Liver (tissue), 3 donors: Measurements from ENCODE around the gene XPR1.

Source experiments
- CTCF ChIP-seq: fragments of 150-350 bp; IDR thresholded peaks from 2 replicates; pipeline ENCODE4 v1.5.1; 2017; ENCODE audit warnings: improper control_type of control experiment, low read depth, low read length; ENCODE audit not compliant: missing input control
- FOXA2 ChIP-seq: IDR thresholded peaks from 2 replicates; pipeline ENCODE4 v1.6.1; 2016; ENCODE audit warnings: antibody characterized with exemption
- GABPA ChIP-seq, 2 donors: IDR thresholded peaks in 1 of 2; conservative IDR thresholded peaks in 1 of 2; 2 replicates each; pipeline ENCODE4 v1.6.1; 2016; ENCODE audit warnings: antibody characterized with exemption in 2 of 2, mild to moderate bottlenecking in 1 of 2, moderate library complexity in 1 of 2
- JUND ChIP-seq, 2 donors: IDR thresholded peaks; 2 replicates each; pipeline ENCODE4 v1.6.1; 2016; ENCODE audit warnings: antibody characterized with exemption in 2 of 2
- MAX ChIP-seq: IDR thresholded peaks from 2 replicates; pipeline ENCODE4 v1.6.1; 2016; ENCODE audit warnings: antibody characterized with exemption
- RAD21 ChIP-seq, 2 donors: IDR thresholded peaks; 2 replicates each; pipeline ENCODE4 v1.6.1; 2016; ENCODE audit warnings: antibody characterized with exemption in 2 of 2, mild to moderate bottlenecking in 2 of 2
- REST ChIP-seq: IDR thresholded peaks from 2 replicates; pipeline ENCODE4 v1.6.1; 2016; ENCODE audit warnings: antibody characterized with exemption, mild to moderate bottlenecking
- SP1 ChIP-seq: IDR thresholded peaks from 2 replicates; pipeline ENCODE4 v1.6.1; 2018; ENCODE audit warnings: antibody characterized with exemption, mild to moderate bottlenecking
- YY1 ChIP-seq: IDR thresholded peaks from 2 replicates; pipeline ENCODE4 v1.6.1; 2016; ENCODE audit warnings: antibody characterized with exemption, mild to moderate bottlenecking
- TF ChIP-seq, protein P1 (sequence below): IDR thresholded peaks from 2 replicates; pipeline ENCODE4 v1.6.1; 2016; ENCODE audit warnings: antibody characterized with exemption
- TF ChIP-seq, protein P2 (sequence below): IDR thresholded peaks from 2 replicates; pipeline ENCODE4 v1.6.1; 2016; ENCODE audit warnings: antibody characterized with exemption
- donor health status: healthy.
- donor health status: healthy.

DNA sequence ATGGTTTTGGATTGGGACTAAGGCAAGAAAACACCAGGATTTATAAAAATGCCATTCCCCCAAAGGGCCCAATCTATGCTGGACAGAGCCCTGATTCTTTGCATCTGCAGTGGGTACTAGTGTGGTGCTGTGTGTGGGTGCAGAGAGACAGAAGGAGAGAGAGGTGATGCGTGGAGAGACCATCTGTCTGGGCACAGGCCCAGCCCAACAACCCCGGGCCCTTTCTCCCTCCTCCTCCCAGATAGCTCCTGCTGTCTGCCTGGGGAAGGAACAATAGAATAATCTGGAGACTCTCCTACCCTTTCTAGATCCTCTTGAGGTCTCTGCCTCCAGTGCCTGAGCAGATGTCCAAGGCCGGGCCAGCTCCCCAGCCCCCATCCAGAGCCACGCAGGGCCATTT is 296.0 kb downstream of the XPR1 start:
- no peak for TF ChIP-seq CTCF
- TF ChIP-seq JUND (IDR thresholded peaks at IDR 0.05), result no peak
- no peak for TF ChIP-seq MAX
- TF ChIP-seq YY1, result no peak
- TF ChIP-seq SP1, result no peak
- TF ChIP-seq FOXA2, result no peak
- no peak for TF ChIP-seq REST
- TF ChIP-seq, protein P1, sequence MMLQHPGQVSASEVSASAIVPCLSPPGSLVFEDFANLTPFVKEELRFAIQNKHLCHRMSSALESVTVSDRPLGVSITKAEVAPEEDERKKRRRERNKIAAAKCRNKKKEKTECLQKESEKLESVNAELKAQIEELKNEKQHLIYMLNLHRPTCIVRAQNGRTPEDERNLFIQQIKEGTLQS, result no peak
- TF ChIP-seq GABPA (IDR thresholded peaks at IDR 0.05 in 1 of 2, conservative IDR thresholded peaks at IDR 0.05 in 1 of 2), result no peak
- no peak for TF ChIP-seq RAD21 (IDR thresholded peaks at IDR 0.05)
- TF ChIP-seq, protein P2, sequence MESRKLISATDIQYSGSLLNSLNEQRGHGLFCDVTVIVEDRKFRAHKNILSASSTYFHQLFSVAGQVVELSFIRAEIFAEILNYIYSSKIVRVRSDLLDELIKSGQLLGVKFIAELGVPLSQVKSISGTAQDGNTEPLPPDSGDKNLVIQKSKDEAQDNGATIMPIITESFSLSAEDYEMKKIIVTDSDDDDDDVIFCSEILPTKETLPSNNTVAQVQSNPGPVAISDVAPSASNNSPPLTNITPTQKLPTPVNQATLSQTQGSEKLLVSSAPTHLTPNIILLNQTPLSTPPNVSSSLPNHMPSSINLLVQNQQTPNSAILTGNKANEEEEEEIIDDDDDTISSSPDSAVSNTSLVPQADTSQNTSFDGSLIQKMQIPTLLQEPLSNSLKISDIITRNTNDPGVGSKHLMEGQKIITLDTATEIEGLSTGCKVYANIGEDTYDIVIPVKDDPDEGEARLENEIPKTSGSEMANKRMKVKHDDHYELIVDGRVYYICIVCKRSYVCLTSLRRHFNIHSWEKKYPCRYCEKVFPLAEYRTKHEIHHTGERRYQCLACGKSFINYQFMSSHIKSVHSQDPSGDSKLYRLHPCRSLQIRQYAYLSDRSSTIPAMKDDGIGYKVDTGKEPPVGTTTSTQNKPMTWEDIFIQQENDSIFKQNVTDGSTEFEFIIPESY, result no peak
